CD14-positive monocyte (primary cell): ENCODE measurements around the gene UBL4B. TPM values are rescaled to one million over a fixed set of nuclear protein-coding genes. Genes with fewer than 3 reads are reported as not detected.
A peak's percentile ranks its signal among the peaks of the same experiment; 100 is the strongest.

Experiments
- DNase-seq, 3 donors: peaks; one replicate each; pipeline ENCODE4 v3.0.0-alpha.2; 2011 to 2022
- H2AFZ ChIP-seq: 2 replicates; pipeline ENCODE4 v1.6.0; 2012; ENCODE audit warnings: mild to moderate bottlenecking, low read depth, low read length, inconsistent platforms; ENCODE audit not compliant: insufficient read depth, poor library complexity, severe bottlenecking
- H3K27ac ChIP-seq, 2 donors: 1 replicate in 1 of 2; 2 replicates in 1 of 2; pipeline ENCODE4 v1.5.1; 2012 to 2013; ENCODE audit warnings: low read length in 2 of 2, control low read depth in 1 of 2, inconsistent platforms in 1 of 2, low read depth in 1 of 2, mild to moderate bottlenecking in 1 of 2
- H3K27me3 ChIP-seq, 2 donors: one replicate each; pipeline versions ENCODE4 v1.6.0 to v1.6.1; 2011 to 2013; ENCODE audit warnings: low read length in 2 of 2; ENCODE audit not compliant: control insufficient read depth in 2 of 2, insufficient read depth in 2 of 2
- H3K36me3 ChIP-seq, 2 donors: replicated peaks in 1 of 2; 1 replicate in 1 of 2; 2 replicates in 1 of 2; pipeline versions ENCODE4 v1.5.1 to v1.6.1; 2012 to 2013; ENCODE audit warnings: low read length in 2 of 2, control low read depth in 1 of 2, inconsistent platforms in 1 of 2, mild to moderate bottlenecking in 1 of 2; ENCODE audit not compliant: insufficient read depth in 2 of 2, control insufficient read depth in 1 of 2
- H3K4me1 ChIP-seq, 2 donors: 1 replicate in 1 of 2; 2 replicates in 1 of 2; pipeline versions ENCODE4 v1.5.1 to v1.6.1; 2012 to 2013; ENCODE audit warnings: low read length in 2 of 2, control low read depth in 1 of 2, inconsistent platforms in 1 of 2, mild to moderate bottlenecking in 1 of 2, moderate library complexity in 1 of 2; ENCODE audit not compliant: insufficient read depth in 2 of 2, control insufficient read depth in 1 of 2
- H3K4me2 ChIP-seq: replicated peaks from 2 replicates; pipeline ENCODE3; 2012; ENCODE audit warnings: low read length, moderate library complexity, mild to moderate bottlenecking; ENCODE audit not compliant: poor library complexity, severe bottlenecking; ENCODE audit errors: extremely low read depth
- H3K4me3 ChIP-seq, 3 experiments: fragments of 200-600 bp in 1 of 3; sonication (generic) in 1 of 3; replicated peaks in 1 of 3; 1 replicate in 2 of 3; 2 replicates in 1 of 3; pipeline ENCODE4 v1.5.1; 2011 to 2013; ENCODE audit warnings: low read length in 3 of 3, mild to moderate bottlenecking in 3 of 3, control low read depth in 2 of 3, low read depth in 2 of 3, inconsistent platforms in 1 of 3, moderate library complexity in 1 of 3
- H3K79me2 ChIP-seq: 2 replicates; pipeline ENCODE4 v1.6.0; 2012; ENCODE audit warnings: mild to moderate bottlenecking, control low read depth, inconsistent platforms, low read length, moderate library complexity; ENCODE audit not compliant: insufficient read depth
- H3K9ac ChIP-seq: 2 replicates; pipeline ENCODE4 v1.6.0; 2017; ENCODE audit warnings: low read length, mild to moderate bottlenecking; ENCODE audit not compliant: insufficient read depth, poor library complexity, severe bottlenecking
- H3K9me3 ChIP-seq, 2 donors: replicated peaks in 1 of 2; 1 replicate in 1 of 2; 2 replicates in 1 of 2; pipeline versions ENCODE4 v1.5.1 to v1.6.1; 2012 to 2013; ENCODE audit warnings: low read length in 2 of 2, control low read depth in 1 of 2; ENCODE audit not compliant: control insufficient read depth in 1 of 2, insufficient read depth in 1 of 2
- H4K20me1 ChIP-seq: 2 replicates; pipeline ENCODE4 v1.6.0; 2012; ENCODE audit warnings: mild to moderate bottlenecking, low read length, control low read depth, moderate library complexity; ENCODE audit not compliant: insufficient read depth
- H3K27ac Mint-ChIP-seq, 7 donors: one replicate each; pipeline ENCODE4 v1.8.0; 2020; ENCODE audit warnings: mild to moderate bottlenecking in 7 of 7, mixed read lengths in 7 of 7, moderate library complexity in 6 of 7, inconsistent platforms in 2 of 7
- H3K27me3 Mint-ChIP-seq, 3 donors: one replicate each; pipeline ENCODE4 v1.8.0; 2021 to 2022; ENCODE audit warnings: low read depth in 3 of 3, mild to moderate bottlenecking in 3 of 3, mixed read lengths in 3 of 3, moderate library complexity in 3 of 3, inconsistent platforms in 1 of 3
- H3K36me3 Mint-ChIP-seq, 2 donors: one replicate each; pipeline ENCODE4 v1.8.0; 2020; ENCODE audit warnings: mixed read lengths in 2 of 2, inconsistent platforms in 1 of 2, mild to moderate bottlenecking in 1 of 2
- H3K4me1 Mint-ChIP-seq: one replicate; pipeline ENCODE4 v1.8.0; 2020; ENCODE audit warnings: mild to moderate bottlenecking, mixed read lengths
- H3K4me3 Mint-ChIP-seq, 2 donors: one replicate each; pipeline ENCODE4 v1.8.0; 2020; ENCODE audit warnings: mild to moderate bottlenecking in 2 of 2, mixed read lengths in 2 of 2, moderate library complexity in 1 of 2
- H3K9me3 Mint-ChIP-seq, 7 donors: one replicate each; pipeline ENCODE4 v1.8.0; 2020 to 2022; ENCODE audit warnings: mixed read lengths in 7 of 7, mild to moderate bottlenecking in 6 of 7, moderate library complexity in 6 of 7, inconsistent platforms in 2 of 7
- CTCF ChIP-seq: fragments of 200-600 bp; IDR thresholded peaks from one replicate; pipeline ENCODE4 v1.8.0; 2022; ENCODE audit warnings: antibody characterized with exemption, mild to moderate bottlenecking
- WGBS: methylation state at CpG from one replicate; pipeline ENCODE4 v1.1.5; 2013; ENCODE audit warnings: missing lambda C conversion rate; ENCODE audit not compliant: insufficient coverage; 5-methylcytosine and 5-hydroxymethylcytosine counted together
- intact Hi-C, 2 donors: fragments of 100-400 bp; cut with micrococcal nuclease; formaldehyde crosslinking; loops; one replicate each; pipeline versions ENCODE4 v1.15.0 to v1.15.1; 2023
- polyA plus RNA-seq, 3 donors: library from polyadenylated mRNA; depleted of rRNA in 1 of 3; unstranded in 2 of 3; stranded (reverse) in 1 of 3; fragments of 300-500 nt in 2 of 3; fragments of >200 nt in 1 of 3; fragmentation: Illumina TruSeq in 2 of 3; gene quantifications; 1 replicate in 2 of 3; 2 replicates in 1 of 3; pipeline ENCODE4 v1.2.3, GENCODE V29; 2012 to 2021

The UBL4B gene
- polyA plus RNA-seq, 3 donors, result not detected

GRCh38 chr1:110084227-110085078 is 27.8 kb upstream of the UBL4B start:
- intact Hi-C loops, result no loop called here
- H3K27ac Mint-ChIP-seq, result no peak overlapping the region
- peak overlapping the region; percentile 47 to 81 (median 54) for H3K4me3 ChIP-seq
- H3K4me2 ChIP-seq, result peak overlapping the region; percentile 93
- no peaks in the 10 kb centered on the region for H4K20me1 ChIP-seq
- DNase-seq, result peak; percentile 61 to 65 (median 65)
- peaks cover 15 to 24% of the 10 kb centered on the region in 2 donors for H3K4me1 ChIP-seq
- no peaks in the 10 kb centered on the region for H3K36me3 ChIP-seq
- H3K9me3 Mint-ChIP-seq, result peaks cover 0 to 16% (median 3%) of the 10 kb centered on the region in 7 donors
- peaks cover 4 to 14% of the 10 kb centered on the region in 2 donors for H3K36me3 Mint-ChIP-seq
- under 1% methylated on average over 66 of the region's 72 CpGs for WGBS
- H3K27me3 ChIP-seq, result peaks cover 36 to 58% of the 10 kb centered on the region in 2 donors
- peak overlapping the region; percentile 63 for H3K9ac ChIP-seq
- no peaks in the 10 kb centered on the region for H3K79me2 ChIP-seq
- H2AFZ ChIP-seq, result peak overlapping the region; percentile 84
- H3K4me1 Mint-ChIP-seq, result peaks cover 25% of the 10 kb centered on the region
- peak overlapping the region; percentile 89 to 98 for H3K4me3 Mint-ChIP-seq
- H3K9me3 ChIP-seq, result peaks cover 0 to 6% of the 10 kb centered on the region in 2 donors
- peaks cover 58 to 70% (median 61%) of the 10 kb centered on the region in 3 donors for H3K27me3 Mint-ChIP-seq
- H3K27ac ChIP-seq, result no peak overlapping the region
- no peak for TF ChIP-seq CTCF

DNA sequence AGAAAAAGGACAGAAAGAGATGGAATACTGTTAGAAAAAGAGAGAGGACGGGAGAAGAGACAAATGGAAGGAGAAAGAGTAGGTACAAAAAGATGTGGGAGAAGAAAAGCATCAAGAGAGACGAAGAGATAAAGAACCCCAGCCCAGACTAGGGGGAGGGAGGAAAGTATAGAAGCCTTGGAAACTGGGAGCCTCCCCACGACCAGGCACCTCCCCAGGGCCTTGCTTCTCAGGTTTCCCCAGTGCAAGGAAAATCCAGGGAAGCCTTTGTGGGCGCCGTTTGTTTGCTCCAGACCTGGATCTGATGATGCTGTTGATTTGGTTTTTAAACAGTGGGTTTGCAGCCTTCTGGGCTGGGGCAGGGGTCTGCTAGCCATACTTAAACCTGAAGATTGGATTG is 26.6 kb upstream of the UBL4B start:
- no peak for TF ChIP-seq CTCF
- H3K4me1 Mint-ChIP-seq, result peaks cover 25% of the 10 kb centered on the region
- peak overlapping the region; percentile 89 to 98 for H3K4me3 Mint-ChIP-seq
- 93% methylated on average over 5 of the region's 5 CpGs for WGBS
- Histone ChIP-seq H3K4me2 (no peak overlapping the region), H3K4me1 (peaks cover 15 to 24% of the 10 kb centered on the region in 2 donors), H3K27ac (no peak overlapping the region), H2AFZ (no peak overlapping the region), H3K27me3 (peaks cover 36 to 58% of the 10 kb centered on the region in 2 donors), H3K9ac (no peak overlapping the region), H3K4me3 (no peak overlapping the region), H3K79me2 (no peaks in the 10 kb centered on the region), H4K20me1 (no peaks in the 10 kb centered on the region), H3K9me3 (peaks cover 0 to 6% of the 10 kb centered on the region in 2 donors), H3K36me3 (no peaks in the 10 kb centered on the region)
- H3K27me3 Mint-ChIP-seq, result peaks cover 52 to 66% (median 57%) of the 10 kb centered on the region in 3 donors
- H3K27ac Mint-ChIP-seq, result peak overlapping the region in 1 of 7 donors; percentile 25
- peaks cover 0 to 16% (median 3%) of the 10 kb centered on the region in 7 donors for H3K9me3 Mint-ChIP-seq
- H3K36me3 Mint-ChIP-seq, result peaks cover 4 to 14% of the 10 kb centered on the region in 2 donors
- no peak for DNase-seq
- intact Hi-C loops, result no loop called here
